NCI-H1436 treated with DMSO at 0.1 percent for 48 hours (cell line): ENCODE results near the gene PTPRN2.

ENCODE experiments used
- DNase-seq: peaks from one replicate; lab custom pipeline; 2025; lab: John Stamatoyannopoulos, UW

Gene PTPRN2

GRCh38 chr7:158029509-158029908 is 558.1 kb downstream of the PTPRN2 start:
- DNase-seq, result no peak

GRCh38 chr7:158028971-158029370 is 558.7 kb downstream of the PTPRN2 start:
- no peak for DNase-seq

- no peak for DNase-seq
These were observed 559.2 kb downstream of the PTPRN2 start for GRCh38 chr7:158028290-158028941.

- DNase-seq, result no peak
These were observed 560.0 kb downstream of the PTPRN2 start for GRCh38 chr7:158027646-158028045.

- no peak for DNase-seq
These were observed 560.9 kb downstream of the PTPRN2 start for GRCh38 chr7:158026636-158027265.

GRCh38 chr7:158025686-158026600 is 561.7 kb downstream of the PTPRN2 start:
- DNase-seq, result no peak

GRCh38 chr7:158024881-158025280 is 562.7 kb downstream of the PTPRN2 start:
- DNase-seq, result no peak

- no peak for DNase-seq
These were observed 563.3 kb downstream of the PTPRN2 start for GRCh38 chr7:158024351-158024715.

GRCh38 chr7:158023681-158024350 is 563.8 kb downstream of the PTPRN2 start:
- no peak for DNase-seq

- no peak for DNase-seq
These were observed 564.5 kb downstream of the PTPRN2 start for GRCh38 chr7:158023157-158023556.

GRCh38 chr7:158022601-158023000 is 565.0 kb downstream of the PTPRN2 start:
- no peak for DNase-seq

- no peak for DNase-seq
These were observed 565.8 kb downstream of the PTPRN2 start for GRCh38 chr7:158021836-158022235.

GRCh38 chr7:158020706-158021095 is 566.9 kb downstream of the PTPRN2 start:
- DNase-seq, result no peak

GRCh38 chr7:158019726-158020705 is 567.6 kb downstream of the PTPRN2 start:
- no peak for DNase-seq

GRCh38 chr7:158018971-158019645 is 568.5 kb downstream of the PTPRN2 start:
- DNase-seq, result no peak

GRCh38 chr7:158018098-158018762 is 569.4 kb downstream of the PTPRN2 start:
- DNase-seq, result no peak

GRCh38 chr7:158017111-158018097 is 570.2 kb downstream of the PTPRN2 start:
- no peak for DNase-seq

GRCh38 chr7:158016180-158017097 is 571.2 kb downstream of the PTPRN2 start:
- no peak for DNase-seq
